Measurements from ENCODE around the gene BLZF1. TPM values are rescaled to one million over a fixed set of nuclear protein-coding genes. Genes with fewer than 3 reads are reported as not detected.

Gene BLZF1
- total and polyA plus RNA-seq, 2 of the 8 experiments (the other 6 are each of a cell fraction or from before 2014, with no cell fraction given) = 1.8 to 10.3 TPM

DNA sequence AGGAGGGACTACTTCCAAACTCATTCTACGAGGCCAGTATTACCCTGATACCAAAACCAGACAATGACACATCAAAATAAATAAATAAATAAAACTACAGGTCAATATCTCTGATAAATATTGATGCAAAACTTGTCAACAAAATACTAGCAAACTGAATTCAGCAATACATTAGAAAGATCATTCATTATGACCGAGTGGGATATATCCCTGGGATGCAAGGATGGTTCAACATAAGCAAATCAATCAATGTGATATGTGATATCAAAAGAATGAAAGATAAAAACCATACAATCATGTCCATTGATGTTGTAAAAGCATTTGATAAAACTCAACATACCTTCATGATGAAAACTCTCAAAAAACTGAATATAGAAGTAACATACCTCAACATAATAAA is 37.1 kb upstream of the BLZF1 start (continued):
- TF ChIP-seq, protein P1, sequence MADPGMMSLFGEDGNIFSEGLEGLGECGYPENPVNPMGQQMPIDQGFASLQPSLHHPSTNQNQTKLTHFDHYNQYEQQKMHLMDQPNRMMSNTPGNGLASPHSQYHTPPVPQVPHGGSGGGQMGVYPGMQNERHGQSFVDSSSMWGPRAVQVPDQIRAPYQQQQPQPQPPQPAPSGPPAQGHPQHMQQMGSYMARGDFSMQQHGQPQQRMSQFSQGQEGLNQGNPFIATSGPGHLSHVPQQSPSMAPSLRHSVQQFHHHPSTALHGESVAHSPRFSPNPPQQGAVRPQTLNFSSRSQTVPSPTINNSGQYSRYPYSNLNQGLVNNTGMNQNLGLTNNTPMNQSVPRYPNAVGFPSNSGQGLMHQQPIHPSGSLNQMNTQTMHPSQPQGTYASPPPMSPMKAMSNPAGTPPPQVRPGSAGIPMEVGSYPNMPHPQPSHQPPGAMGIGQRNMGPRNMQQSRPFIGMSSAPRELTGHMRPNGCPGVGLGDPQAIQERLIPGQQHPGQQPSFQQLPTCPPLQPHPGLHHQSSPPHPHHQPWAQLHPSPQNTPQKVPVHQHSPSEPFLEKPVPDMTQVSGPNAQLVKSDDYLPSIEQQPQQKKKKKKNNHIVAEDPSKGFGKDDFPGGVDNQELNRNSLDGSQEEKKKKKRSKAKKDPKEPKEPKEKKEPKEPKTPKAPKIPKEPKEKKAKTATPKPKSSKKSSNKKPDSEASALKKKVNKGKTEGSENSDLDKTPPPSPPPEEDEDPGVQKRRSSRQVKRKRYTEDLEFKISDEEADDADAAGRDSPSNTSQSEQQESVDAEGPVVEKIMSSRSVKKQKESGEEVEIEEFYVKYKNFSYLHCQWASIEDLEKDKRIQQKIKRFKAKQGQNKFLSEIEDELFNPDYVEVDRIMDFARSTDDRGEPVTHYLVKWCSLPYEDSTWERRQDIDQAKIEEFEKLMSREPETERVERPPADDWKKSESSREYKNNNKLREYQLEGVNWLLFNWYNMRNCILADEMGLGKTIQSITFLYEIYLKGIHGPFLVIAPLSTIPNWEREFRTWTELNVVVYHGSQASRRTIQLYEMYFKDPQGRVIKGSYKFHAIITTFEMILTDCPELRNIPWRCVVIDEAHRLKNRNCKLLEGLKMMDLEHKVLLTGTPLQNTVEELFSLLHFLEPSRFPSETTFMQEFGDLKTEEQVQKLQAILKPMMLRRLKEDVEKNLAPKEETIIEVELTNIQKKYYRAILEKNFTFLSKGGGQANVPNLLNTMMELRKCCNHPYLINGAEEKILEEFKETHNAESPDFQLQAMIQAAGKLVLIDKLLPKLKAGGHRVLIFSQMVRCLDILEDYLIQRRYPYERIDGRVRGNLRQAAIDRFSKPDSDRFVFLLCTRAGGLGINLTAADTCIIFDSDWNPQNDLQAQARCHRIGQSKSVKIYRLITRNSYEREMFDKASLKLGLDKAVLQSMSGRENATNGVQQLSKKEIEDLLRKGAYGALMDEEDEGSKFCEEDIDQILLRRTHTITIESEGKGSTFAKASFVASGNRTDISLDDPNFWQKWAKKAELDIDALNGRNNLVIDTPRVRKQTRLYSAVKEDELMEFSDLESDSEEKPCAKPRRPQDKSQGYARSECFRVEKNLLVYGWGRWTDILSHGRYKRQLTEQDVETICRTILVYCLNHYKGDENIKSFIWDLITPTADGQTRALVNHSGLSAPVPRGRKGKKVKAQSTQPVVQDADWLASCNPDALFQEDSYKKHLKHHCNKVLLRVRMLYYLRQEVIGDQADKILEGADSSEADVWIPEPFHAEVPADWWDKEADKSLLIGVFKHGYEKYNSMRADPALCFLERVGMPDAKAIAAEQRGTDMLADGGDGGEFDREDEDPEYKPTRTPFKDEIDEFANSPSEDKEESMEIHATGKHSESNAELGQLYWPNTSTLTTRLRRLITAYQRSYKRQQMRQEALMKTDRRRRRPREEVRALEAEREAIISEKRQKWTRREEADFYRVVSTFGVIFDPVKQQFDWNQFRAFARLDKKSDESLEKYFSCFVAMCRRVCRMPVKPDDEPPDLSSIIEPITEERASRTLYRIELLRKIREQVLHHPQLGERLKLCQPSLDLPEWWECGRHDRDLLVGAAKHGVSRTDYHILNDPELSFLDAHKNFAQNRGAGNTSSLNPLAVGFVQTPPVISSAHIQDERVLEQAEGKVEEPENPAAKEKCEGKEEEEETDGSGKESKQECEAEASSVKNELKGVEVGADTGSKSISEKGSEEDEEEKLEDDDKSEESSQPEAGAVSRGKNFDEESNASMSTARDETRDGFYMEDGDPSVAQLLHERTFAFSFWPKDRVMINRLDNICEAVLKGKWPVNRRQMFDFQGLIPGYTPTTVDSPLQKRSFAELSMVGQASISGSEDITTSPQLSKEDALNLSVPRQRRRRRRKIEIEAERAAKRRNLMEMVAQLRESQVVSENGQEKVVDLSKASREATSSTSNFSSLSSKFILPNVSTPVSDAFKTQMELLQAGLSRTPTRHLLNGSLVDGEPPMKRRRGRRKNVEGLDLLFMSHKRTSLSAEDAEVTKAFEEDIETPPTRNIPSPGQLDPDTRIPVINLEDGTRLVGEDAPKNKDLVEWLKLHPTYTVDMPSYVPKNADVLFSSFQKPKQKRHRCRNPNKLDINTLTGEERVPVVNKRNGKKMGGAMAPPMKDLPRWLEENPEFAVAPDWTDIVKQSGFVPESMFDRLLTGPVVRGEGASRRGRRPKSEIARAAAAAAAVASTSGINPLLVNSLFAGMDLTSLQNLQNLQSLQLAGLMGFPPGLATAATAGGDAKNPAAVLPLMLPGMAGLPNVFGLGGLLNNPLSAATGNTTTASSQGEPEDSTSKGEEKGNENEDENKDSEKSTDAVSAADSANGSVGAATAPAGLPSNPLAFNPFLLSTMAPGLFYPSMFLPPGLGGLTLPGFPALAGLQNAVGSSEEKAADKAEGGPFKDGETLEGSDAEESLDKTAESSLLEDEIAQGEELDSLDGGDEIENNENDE (IDR thresholded peaks at IDR 0.05; ENCODE audit: insufficient replicate concordance, low read length) = no peak
- no peak for TF ChIP-seq EGR1 (IDR thresholded peaks at IDR 0.05; ENCODE audit: borderline replicate concordance, low read depth, low read length)
- no peak for TF ChIP-seq CHD1 (IDR thresholded peaks at IDR 0.05; ENCODE audit: low read depth, low read length)
- no peak for TF ChIP-seq HDAC2 (IDR thresholded peaks at IDR 0.05; ENCODE audit: borderline replicate concordance in 1 of 2, low read depth in 2 of 2, low read length in 2 of 2)
- no peak for TF ChIP-seq ASH2L (IDR thresholded peaks at IDR 0.05; ENCODE audit: low read length)
- TF ChIP-seq FOSL1 (IDR thresholded peaks at IDR 0.05; ENCODE audit: insufficient read depth, low read depth, low read length) = no peak
- no peak for TF ChIP-seq MAFK (IDR thresholded peaks at IDR 0.05; ENCODE audit: low read depth, low read length)
- no peak for TF ChIP-seq KDM1A (IDR thresholded peaks at IDR 0.05; ENCODE audit: borderline replicate concordance, low read length)
- TF ChIP-seq BACH1 (IDR thresholded peaks at IDR 0.05; ENCODE audit: low read length) = no peak
